H1 (cell line): Measurements from ENCODE around the gene MITF. TPM values are rescaled to one million over a fixed set of nuclear protein-coding genes. Genes with fewer than 3 reads are reported as not detected.

Experiments used
- CTCF ChIA-PET: fragments of 300-600 bp; sonication (Branson Sonifier 250); formaldehyde crosslinking; loops from one replicate; lab custom pipeline; 2021; ENCODE audit not compliant: partially characterized antibody; lab: Charles Lee
- POLR2A ChIA-PET: fragments of 300-600 bp; sonication (Branson Sonifier 250); formaldehyde crosslinking; loops from one replicate; lab custom pipeline; 2021; ENCODE audit warnings: inconsistent platforms; ENCODE audit not compliant: partially characterized antibody; lab: Charles Lee
- DNase-seq, 2 experiments: peaks; one replicate each; pipeline versions ENCODE4 v3.0.0 to v3.0.0-alpha.2; 2010 to 2022; ENCODE audit warnings: low spot score in 2 of 2, low read depth in 1 of 2, mixed read lengths in 1 of 2
- FAIRE-seq: peaks from 2 replicates; lab custom pipeline; 2011; peaks lifted over from hg19 to GRCh38; lab: Jason Lieb, UNC
- H2AFZ ChIP-seq: 2 replicates; pipeline ENCODE4 v1.8.1; 2012; ENCODE audit warnings: low read length, inconsistent platforms
- H2AK5ac ChIP-seq: 2 replicates; pipeline ENCODE4 v1.6.1; 2013; ENCODE audit warnings: low read depth, low read length
- H2BK120ac ChIP-seq: replicated peaks from 2 replicates; pipeline ENCODE3; 2013; ENCODE audit warnings: low read depth, low read length, inconsistent platforms
- H2BK12ac ChIP-seq: 2 replicates; pipeline ENCODE4 v1.6.1; 2013; ENCODE audit warnings: low read depth, low read length
- H2BK15ac ChIP-seq: 2 replicates; pipeline ENCODE4 v1.6.1; 2013; ENCODE audit warnings: low read length
- H2BK20ac ChIP-seq: 2 replicates; pipeline ENCODE4 v1.6.1; 2013; ENCODE audit warnings: low read length
- H2BK5ac ChIP-seq: 2 replicates; pipeline ENCODE4 v1.6.1; 2013; ENCODE audit warnings: low read depth, low read length
- H3K14ac ChIP-seq: 2 replicates; pipeline ENCODE4 v1.6.1; 2013; ENCODE audit warnings: inconsistent platforms; ENCODE audit not compliant: insufficient read length
- H3K18ac ChIP-seq: 2 replicates; pipeline ENCODE4 v1.6.1; 2013; ENCODE audit warnings: low read length; ENCODE audit errors: extremely low read depth
- H3K23ac ChIP-seq: 2 replicates; pipeline ENCODE4 v1.6.1; 2013; ENCODE audit warnings: inconsistent platforms; ENCODE audit not compliant: insufficient read length
- H3K23me2 ChIP-seq: 2 replicates; pipeline ENCODE4 v1.6.1; 2013; ENCODE audit warnings: low read depth, low read length
- H3K27ac ChIP-seq: 2 replicates; pipeline ENCODE4 v1.6.1; 2011; ENCODE audit warnings: low read depth, low read length, inconsistent platforms
- H3K27me3 ChIP-seq, 4 experiments: replicated peaks in 1 of 4; 1 replicate in 1 of 4; 2 replicates in 3 of 4; pipeline versions ENCODE4 v1.6.1 to v1.8.1; 2011 to 2013; ENCODE audit warnings: low read length in 3 of 4, mild to moderate bottlenecking in 3 of 4, inconsistent platforms in 2 of 4, mixed read lengths in 2 of 4, moderate library complexity in 1 of 4; ENCODE audit not compliant: control insufficient read depth in 3 of 4, insufficient read depth in 3 of 4; ENCODE audit errors: extremely low read depth in 1 of 4
- H3K36me3 ChIP-seq, 4 experiments: 2 replicates each; pipeline versions ENCODE4 v1.6.1 to v1.8.1; 2011 to 2013; ENCODE audit warnings: mild to moderate bottlenecking in 4 of 4, low read length in 3 of 4, moderate library complexity in 2 of 4, control low read depth in 1 of 4, inconsistent platforms in 1 of 4; ENCODE audit not compliant: insufficient read depth in 4 of 4, control insufficient read depth in 2 of 4
- H3K4ac ChIP-seq: replicated peaks from 2 replicates; pipeline ENCODE3; 2013; ENCODE audit warnings: low read length, low read depth, mixed read lengths, inconsistent platforms; ENCODE audit not compliant: insufficient read length
- H3K4me1 ChIP-seq, 4 experiments: replicated peaks in 1 of 4; 1 replicate in 1 of 4; 2 replicates in 3 of 4; pipeline versions ENCODE4 v1.6.1 to v1.8.1; 2011 to 2013; ENCODE audit warnings: low read length in 3 of 4, inconsistent platforms in 2 of 4, mixed read lengths in 1 of 4; ENCODE audit not compliant: insufficient read depth in 4 of 4, control insufficient read depth in 3 of 4
- H3K4me2 ChIP-seq, 2 experiments: 2 replicates each; pipeline versions ENCODE4 v1.6.1 to v1.8.1; 2011 to 2013; ENCODE audit warnings: low read depth in 2 of 2, low read length in 2 of 2, control low read depth in 1 of 2, inconsistent platforms in 1 of 2, mild to moderate bottlenecking in 1 of 2; ENCODE audit not compliant: insufficient read depth in 1 of 2
- H3K4me3 ChIP-seq, 4 experiments: fragments of 200-600, 300-600 bp in 1 of 4; sonication (generic), shearing (Covaris generic), sonication (Bioruptor Twin) in 1 of 4; 2 replicates each; pipeline versions ENCODE4 v1.5.1 to v1.8.1; 2011 to 2016; ENCODE audit warnings: low read length in 4 of 4, low read depth in 3 of 4, control low read depth in 2 of 4, inconsistent platforms in 2 of 4, mild to moderate bottlenecking in 2 of 4, mixed read lengths in 1 of 4, moderate library complexity in 1 of 4; ENCODE audit not compliant: insufficient read depth in 2 of 4; ENCODE audit errors: extremely low read depth in 1 of 4
- H3K56ac ChIP-seq: replicated peaks from 2 replicates; pipeline ENCODE3; 2013; ENCODE audit warnings: low read depth, mild to moderate bottlenecking, mixed read lengths, low read length, inconsistent platforms; ENCODE audit not compliant: insufficient read length
- H3K79me1 ChIP-seq: 2 replicates; pipeline ENCODE4 v1.6.1; 2013; ENCODE audit warnings: low read depth, low read length, control low read depth
- H3K79me2 ChIP-seq, 2 experiments: 2 replicates each; pipeline versions ENCODE4 v1.6.1 to v1.8.1; 2012 to 2013; ENCODE audit warnings: low read length in 2 of 2, mild to moderate bottlenecking in 2 of 2, inconsistent platforms in 1 of 2; ENCODE audit not compliant: insufficient read depth in 2 of 2, control insufficient read depth in 1 of 2
- H3K9ac ChIP-seq, 4 experiments: replicated peaks in 1 of 4; 1 replicate in 1 of 4; 2 replicates in 3 of 4; pipeline versions ENCODE4 v1.6.1 to v1.8.1; 2011 to 2013; ENCODE audit warnings: low read depth in 3 of 4, low read length in 3 of 4, control low read depth in 2 of 4, mild to moderate bottlenecking in 2 of 4, moderate library complexity in 2 of 4, inconsistent platforms in 1 of 4; ENCODE audit errors: extremely low read depth in 1 of 4
- H3K9me3 ChIP-seq, 2 experiments: 2 replicates each; pipeline versions ENCODE4 v1.6.1 to v1.8.1; 2012 to 2013; ENCODE audit warnings: mild to moderate bottlenecking in 2 of 2, moderate library complexity in 2 of 2, control low read depth in 1 of 2, inconsistent platforms in 1 of 2, low read depth in 1 of 2, low read length in 1 of 2, mixed read lengths in 1 of 2; ENCODE audit not compliant: insufficient read depth in 2 of 2
- H4K20me1 ChIP-seq, 2 experiments: replicated peaks in 1 of 2; 2 replicates each; pipeline versions ENCODE3 to v1.8.1; 2011 to 2013; ENCODE audit warnings: inconsistent platforms in 2 of 2, low read length in 2 of 2, mild to moderate bottlenecking in 1 of 2; ENCODE audit not compliant: insufficient read depth in 2 of 2, control insufficient read depth in 1 of 2
- H4K5ac ChIP-seq: 2 replicates; pipeline ENCODE4 v1.6.1; 2013; ENCODE audit warnings: low read length, low read depth, mixed read lengths, inconsistent platforms; ENCODE audit not compliant: insufficient read length
- H4K8ac ChIP-seq: 2 replicates; pipeline ENCODE4 v1.8.0; 2013; ENCODE audit warnings: mild to moderate bottlenecking, moderate library complexity, low read length, inconsistent platforms; ENCODE audit not compliant: insufficient read depth; ENCODE audit errors: extremely low read depth
- H4K91ac ChIP-seq: replicated peaks from 2 replicates; pipeline ENCODE3; 2013; ENCODE audit warnings: low read length, mixed read lengths, inconsistent platforms; ENCODE audit not compliant: insufficient read length
- BCL11A ChIP-seq, 2 experiments: IDR thresholded peaks; one replicate each; pipeline ENCODE4 v1.6.1; 2011; ENCODE audit warnings: low read depth in 2 of 2, low read length in 2 of 2, mild to moderate bottlenecking in 2 of 2
- CBX5 ChIP-seq: fragments of 300-800, 300-1000 bp; sonication (generic); IDR thresholded peaks from 2 replicates; pipeline ENCODE4 v1.7.1; 2016; ENCODE audit warnings: antibody characterized with exemption, low read length, low read depth
- FOSL1 ChIP-seq: IDR thresholded peaks from 2 replicates; pipeline ENCODE4 v1.6.1; 2011; ENCODE audit warnings: mild to moderate bottlenecking, low read depth, low read length, moderate library complexity; ENCODE audit not compliant: insufficient read depth
- GTF2F1 ChIP-seq: IDR thresholded peaks from 2 replicates; pipeline ENCODE4 v1.6.1; 2012; ENCODE audit warnings: low read depth, low read length, improper control_type of control experiment, borderline replicate concordance
- HDAC6 ChIP-seq: IDR thresholded peaks from one replicate; pipeline ENCODE4 v1.7.1; 2012; ENCODE audit warnings: low read depth, mild to moderate bottlenecking, inconsistent platforms, low read length, moderate library complexity
- JUND ChIP-seq: IDR thresholded peaks from 2 replicates; pipeline ENCODE4 v1.6.1; 2011; ENCODE audit warnings: mild to moderate bottlenecking, improper control_type of control experiment, low read length
- MAX ChIP-seq: IDR thresholded peaks from 2 replicates; pipeline ENCODE4 v1.6.1; 2012; ENCODE audit warnings: inconsistent platforms
- NRF1 ChIP-seq: IDR thresholded peaks from 2 replicates; pipeline ENCODE4 v1.6.1; 2011; ENCODE audit warnings: mild to moderate bottlenecking, low read depth, low read length, improper control_type of control experiment
- POLR2AphosphoS5 ChIP-seq: IDR thresholded peaks from 2 replicates; pipeline ENCODE4 v1.6.1; 2011; ENCODE audit warnings: low read depth, low read length
- RFX5 ChIP-seq: IDR thresholded peaks from 2 replicates; pipeline ENCODE4 v1.6.1; 2011; ENCODE audit warnings: low read depth, low read length, improper control_type of control experiment, borderline replicate concordance
- SP4 ChIP-seq: IDR thresholded peaks from 2 replicates; pipeline ENCODE4 v1.6.1; 2012; ENCODE audit warnings: low read length, inconsistent platforms
- SRF ChIP-seq: IDR thresholded peaks from 2 replicates; pipeline ENCODE4 v1.6.1; 2011; ENCODE audit warnings: mild to moderate bottlenecking, low read depth, low read length, moderate library complexity
- YY1 ChIP-seq: IDR thresholded peaks from 2 replicates; pipeline ENCODE4 v1.6.1; 2011; ENCODE audit warnings: low read depth, mild to moderate bottlenecking, low read length
- ZNF274 ChIP-seq: IDR thresholded peaks from 2 replicates; pipeline ENCODE4 v1.7.0; 2012; ENCODE audit warnings: low read length, borderline replicate concordance; ENCODE audit errors: extremely low read depth
- polyA plus RNA-seq, 7 experiments: library from polyadenylated mRNA; depleted of rRNA in 3 of 7; stranded (reverse) in 5 of 7; unstranded in 2 of 7; fragments of >200 nt in 5 of 7; fragments of 200-250 nt in 2 of 7; gene quantifications; 1 replicate in 5 of 7; 2 replicates in 1 of 7; 4 replicates in 1 of 7; pipeline versions ENCODE4 v1.2.1 to v1.2.3, GENCODE V29; 2011 to 2013; ENCODE audit warnings: missing spikeins in 2 of 7, mixed read lengths in 2 of 7
- total RNA-seq: library from RNA; stranded (reverse); fragmentation: NEBNext Ultra II Directional; extraction: Animal tissue kit (Norgen Biotek cat#: 25700); gene quantifications from 2 replicates; pipeline ENCODE4 v1.2.1, GENCODE V29; 2021

MITF gene
- total and polyA plus RNA-seq, 2 of the 8 experiments (the other 6 are each of a cell fraction or from before 2014, with no cell fraction given): 0.53 to 1.4 TPM

DNA sequence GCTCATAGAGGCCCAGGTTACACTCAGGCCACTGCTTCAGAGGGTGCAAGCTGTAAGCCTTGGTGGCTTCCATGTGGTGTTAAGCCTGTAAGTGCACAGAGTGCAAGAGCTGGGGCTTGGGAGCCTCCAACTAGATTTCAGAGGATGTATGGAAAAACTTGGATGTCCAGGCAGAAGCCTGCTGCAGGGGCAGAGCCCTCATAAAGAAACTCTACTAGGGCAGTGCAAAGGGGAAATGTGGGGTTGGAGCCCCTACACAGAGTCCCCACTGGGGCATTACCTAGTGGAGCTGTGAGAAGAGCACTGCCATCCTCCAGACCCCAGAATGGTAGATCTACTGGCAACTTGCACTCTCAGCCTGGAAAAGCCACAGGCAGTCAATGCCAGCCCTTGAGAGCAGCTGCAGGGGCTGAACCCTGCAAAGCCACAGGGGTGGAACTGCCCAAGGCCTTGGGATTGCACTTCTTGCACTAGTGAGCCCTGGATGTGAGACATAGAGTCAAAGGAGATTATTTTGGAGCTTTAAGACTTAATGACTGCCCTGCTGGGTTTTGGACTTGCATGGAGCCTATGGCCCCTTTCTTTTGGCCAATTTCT, 14.0 kb downstream of the MITF start:
- H3K27ac ChIP-seq: no peak overlapping the region
- no peak overlapping the region for H3K23ac ChIP-seq
- H3K4me3 ChIP-seq: no peak overlapping the region
- no peak overlapping the region for H3K18ac ChIP-seq
- no peaks in the 10 kb centered on the region for H3K36me3 ChIP-seq
- no peak overlapping the region for H4K91ac ChIP-seq
- H4K20me1 ChIP-seq: no peaks in the 10 kb centered on the region
- no peak overlapping the region for H2AFZ ChIP-seq
- no peak overlapping the region for H2BK20ac ChIP-seq
- ChIA-PET CTCF (no interaction called here), POLR2A (no interaction called here)
- FAIRE-seq (no peak), DNase-seq (no peak)
- H3K9me3 ChIP-seq: peaks cover 4 to 7% of the 10 kb centered on the region in 2 experiments; a peak in 1 of 4 replicates
- no peak overlapping the region for H2BK5ac ChIP-seq
- no peaks in the 10 kb centered on the region for H3K79me1 ChIP-seq
- H3K56ac ChIP-seq: no peak overlapping the region
- H2BK120ac ChIP-seq: no peak overlapping the region
- no peaks in the 10 kb centered on the region for H3K79me2 ChIP-seq
- H4K5ac ChIP-seq: no peak overlapping the region
- no peak overlapping the region for H2BK15ac ChIP-seq
- no peaks in the 10 kb centered on the region for H3K23me2 ChIP-seq
- H3K9ac ChIP-seq: no peak overlapping the region
- H4K8ac ChIP-seq: no peak overlapping the region
- no peak overlapping the region for H2AK5ac ChIP-seq
- H3K4me1 ChIP-seq: no peaks in the 10 kb centered on the region
- H3K14ac ChIP-seq: no peak overlapping the region
- H2BK12ac ChIP-seq: no peak overlapping the region
- no peak overlapping the region for H3K4me2 ChIP-seq
- H3K4ac ChIP-seq: no peak overlapping the region
- H3K27me3 ChIP-seq: no peaks in the 10 kb centered on the region
- TF ChIP-seq SRF: no peak
- TF ChIP-seq ZNF274: no peak
- TF ChIP-seq HDAC6: no peak
- no peak for TF ChIP-seq GTF2F1
- TF ChIP-seq YY1: no peak
- TF ChIP-seq SP4: no peak
- TF ChIP-seq FOSL1: no peak
- no peak for TF ChIP-seq RFX5
- TF ChIP-seq MAX: no peak
- no peak for TF ChIP-seq CBX5
- no peak for TF ChIP-seq POLR2AphosphoS5
- no peak for TF ChIP-seq BCL11A (IDR thresholded peaks at IDR 0.05; ENCODE audit: low read depth in 2 of 2, low read length in 2 of 2)
- no peak for TF ChIP-seq NRF1
- no peak for TF ChIP-seq JUND
